ELR (cell line): Measurements from ENCODE around the gene FZD4.
A peak's percentile ranks its signal among the peaks of the same experiment; 100 is the strongest.

Source experiments
- DNase-seq: peaks from one replicate; pipeline ENCODE4 v3.0.0-alpha.2; 2015; ENCODE audit warnings: low read depth

Gene FZD4

GRCh38 chr11:86906198-86906597, 49.0 kb downstream of the FZD4 start:
- DNase-seq = no peak

- DNase-seq = no peak
Observed at GRCh38 chr11:86905252-86905651, 49.9 kb downstream of the FZD4 start.

GRCh38 chr11:86904001-86904400, 51.2 kb downstream of the FZD4 start:
- no peak for DNase-seq

GRCh38 chr11:86902345-86902744, 52.9 kb downstream of the FZD4 start:
- DNase-seq = no peak

GRCh38 chr11:86901599-86901998, 53.6 kb downstream of the FZD4 start:
- DNase-seq = no peak

- no peak for DNase-seq
Observed at GRCh38 chr11:86900162-86900561, 55.0 kb downstream of the FZD4 start.

GRCh38 chr11:86898689-86899088, 56.5 kb downstream of the FZD4 start:
- no peak for DNase-seq

- peak; percentile 45 for DNase-seq
Observed at GRCh38 chr11:86896441-86896841, 58.8 kb downstream of the FZD4 start.
